Liver (tissue), 9 donors: ENCODE measurements around the gene PDLIM7. TPM values are rescaled to one million over a fixed set of nuclear protein-coding genes. Genes with fewer than 3 reads are reported as not detected.
A peak's percentile ranks its signal among the peaks of the same experiment; 100 is the strongest.

Experiments used
- DNase-seq: peaks from one replicate; pipeline ENCODE4 v3.0.0-alpha.2; 2017; ENCODE audit warnings: low spot score
- H3K27ac ChIP-seq, 2 donors: one replicate each; pipeline ENCODE4 v1.7.0; 2013; ENCODE audit warnings: inconsistent platforms in 2 of 2, low read length in 2 of 2, control low read depth in 1 of 2, low read depth in 1 of 2, mild to moderate bottlenecking in 1 of 2
- H3K27me3 ChIP-seq, 4 donors: one replicate each; pipeline versions ENCODE4 v1.6.1 to v1.7.0; 2013; ENCODE audit warnings: low read length in 3 of 4, inconsistent platforms in 1 of 4, mild to moderate bottlenecking in 1 of 4, moderate library complexity in 1 of 4; ENCODE audit not compliant: control insufficient read depth in 4 of 4, insufficient read depth in 4 of 4
- H3K36me3 ChIP-seq, 4 donors: one replicate each; pipeline versions ENCODE4 v1.6.1 to v1.7.0; 2013; ENCODE audit warnings: low read length in 3 of 4, mild to moderate bottlenecking in 3 of 4, low read depth in 1 of 4, moderate library complexity in 1 of 4; ENCODE audit not compliant: control insufficient read depth in 4 of 4, insufficient read depth in 3 of 4
- H3K4me1 ChIP-seq, 4 donors: one replicate each; pipeline versions ENCODE4 v1.6.1 to v1.7.0; 2013; ENCODE audit warnings: low read length in 3 of 4, mild to moderate bottlenecking in 3 of 4, moderate library complexity in 1 of 4; ENCODE audit not compliant: control insufficient read depth in 4 of 4, insufficient read depth in 4 of 4
- H3K4me3 ChIP-seq, 3 donors: one replicate each; pipeline versions ENCODE4 v1.6.1 to v1.7.0; 2013; ENCODE audit warnings: low read length in 3 of 3, control low read depth in 1 of 3, low read depth in 1 of 3, mild to moderate bottlenecking in 1 of 3
- H3K9ac ChIP-seq, 2 donors: one replicate each; pipeline ENCODE4 v1.7.0; 2013; ENCODE audit warnings: low read length in 2 of 2, mild to moderate bottlenecking in 2 of 2, moderate library complexity in 2 of 2, control low read depth in 1 of 2, low read depth in 1 of 2
- H3K9me3 ChIP-seq, 4 donors: one replicate each; pipeline versions ENCODE4 v1.6.1 to v1.7.0; 2013; ENCODE audit warnings: low read length in 3 of 4; ENCODE audit not compliant: control insufficient read depth in 4 of 4
- ATF3 ChIP-seq: IDR thresholded peaks from 2 replicates; pipeline ENCODE4 v1.6.1; 2016; ENCODE audit warnings: antibody characterized with exemption
- CTCF ChIP-seq: fragments of 150-350 bp; IDR thresholded peaks from 2 replicates; pipeline ENCODE4 v1.5.1; 2017; ENCODE audit warnings: improper control_type of control experiment, low read depth, low read length; ENCODE audit not compliant: missing input control
- EGR1 ChIP-seq, 2 donors: IDR thresholded peaks; 2 replicates each; pipeline ENCODE4 v1.6.1; 2016 to 2018; ENCODE audit warnings: antibody characterized with exemption in 2 of 2, low read depth in 2 of 2
- FOXA2 ChIP-seq: IDR thresholded peaks from 2 replicates; pipeline ENCODE4 v1.6.1; 2016; ENCODE audit warnings: antibody characterized with exemption
- HNF4A ChIP-seq, 2 donors: conservative IDR thresholded peaks; 2 replicates each; pipeline ENCODE4 v1.6.1; 2016; ENCODE audit warnings: antibody characterized with exemption in 2 of 2, mild to moderate bottlenecking in 2 of 2
- HNF4G ChIP-seq: IDR thresholded peaks from 2 replicates; pipeline ENCODE4 v1.6.1; 2016; ENCODE audit warnings: antibody characterized with exemption
- JUND ChIP-seq, 2 donors: IDR thresholded peaks; 2 replicates each; pipeline ENCODE4 v1.6.1; 2016; ENCODE audit warnings: antibody characterized with exemption in 2 of 2
- NR2F2 ChIP-seq: IDR thresholded peaks from 2 replicates; pipeline ENCODE4 v1.6.1; 2016; ENCODE audit warnings: antibody characterized with exemption
- RAD21 ChIP-seq, 2 donors: IDR thresholded peaks; 2 replicates each; pipeline ENCODE4 v1.6.1; 2016; ENCODE audit warnings: antibody characterized with exemption in 2 of 2, mild to moderate bottlenecking in 2 of 2
- REST ChIP-seq: IDR thresholded peaks from 2 replicates; pipeline ENCODE4 v1.6.1; 2016; ENCODE audit warnings: antibody characterized with exemption, mild to moderate bottlenecking
- RXRA ChIP-seq, 2 donors: IDR thresholded peaks; 2 replicates each; pipeline ENCODE4 v1.6.1; 2017 to 2018; ENCODE audit warnings: antibody characterized with exemption in 2 of 2, mild to moderate bottlenecking in 1 of 2
- SP1 ChIP-seq: IDR thresholded peaks from 2 replicates; pipeline ENCODE4 v1.6.1; 2018; ENCODE audit warnings: antibody characterized with exemption, mild to moderate bottlenecking
- TAF1 ChIP-seq: conservative IDR thresholded peaks from 2 replicates; pipeline ENCODE4 v1.6.1; 2016; ENCODE audit warnings: antibody characterized with exemption, mild to moderate bottlenecking
- YY1 ChIP-seq: IDR thresholded peaks from 2 replicates; pipeline ENCODE4 v1.6.1; 2016; ENCODE audit warnings: antibody characterized with exemption, mild to moderate bottlenecking
- ZBTB33 ChIP-seq: IDR thresholded peaks from 2 replicates; pipeline ENCODE4 v1.6.1; 2016; ENCODE audit warnings: antibody characterized with exemption
- WGBS: extraction: QIAGEN DNeasy Blood & Tissue Kit; methylation state at CpG from one replicate; pipeline ENCODE4 v1.1.7; 2013; 5-methylcytosine and 5-hydroxymethylcytosine counted together
- polyA plus RNA-seq, 2 donors: library from polyadenylated mRNA; stranded (reverse) in 1 of 2; unstranded in 1 of 2; fragments of 200-250 nt in 1 of 2; fragments of >200 nt in 1 of 2; fragmentation: Nextera tagmentation in 1 of 2; extraction: Ambion mirVana in 1 of 2; gene quantifications; one replicate each; pipeline versions ENCODE4 v1.2.1 to v1.2.3, GENCODE V29; 2013 to 2015
- total RNA-seq, 2 donors: library from RNA; depleted of rRNA; stranded (reverse); fragments of >200 nt; gene quantifications; one replicate each; pipeline ENCODE4 v1.2.3, GENCODE V29; 2014
- donor health status: healthy.
- donor health status: healthy.
- donor health status: healthy.
- donor health status: healthy.
- donor health status: healthy.

PDLIM7 gene
- total and polyA plus RNA-seq, 4 donors = 5.5 to 36.0 (median 8.5) TPM

GRCh38 chr5:177500685-177501522, 3.5 kb upstream of the PDLIM7 start:
- H3K36me3 ChIP-seq = no peaks in the 10 kb centered on the region
- no peak overlapping the region for H3K9ac ChIP-seq
- peak; percentile 94 for DNase-seq
- H3K4me3 ChIP-seq = no peak overlapping the region
- no peaks in the 10 kb centered on the region for H3K9me3 ChIP-seq
- TF ChIP-seq JUND (IDR thresholded peaks at IDR 0.05) (no peak), CTCF (peak; percentile 89), HNF4G (no peak), YY1 (no peak), SP1 (no peak), TAF1 (no peak), FOXA2 (no peak), RAD21 (IDR thresholded peaks at IDR 0.05) (peak; percentile 84 to 89), ATF3 (no peak), ZBTB33 (no peak), NR2F2 (no peak), EGR1 (IDR thresholded peaks at IDR 0.05; ENCODE audit: low read depth in 2 of 2) (no peak)
- H3K4me1 ChIP-seq = peaks cover 0 to 13% (median 8%) of the 10 kb centered on the region in 4 donors
- no peak overlapping the region for H3K27ac ChIP-seq
- H3K27me3 ChIP-seq = no peaks in the 10 kb centered on the region
- 23% methylated on average over 10 of the region's 10 CpGs for WGBS

GRCh38 chr5:177499842-177500241, 2.4 kb upstream of the PDLIM7 start:
- Histone ChIP-seq H3K36me3 (no peaks in the 10 kb centered on the region), H3K9ac (no peak overlapping the region), H3K4me3 (no peak overlapping the region), H3K9me3 (no peaks in the 10 kb centered on the region), H3K27me3 (no peaks in the 10 kb centered on the region), H3K27ac (no peak overlapping the region), H3K4me1 (peaks cover 0 to 20% (median 9%) of the 10 kb centered on the region in 4 donors)
- 84% methylated on average over 6 of the region's 6 CpGs for WGBS
- TF ChIP-seq HNF4A (conservative IDR thresholded peaks at IDR 0.05) (no peak), NR2F2 (no peak), REST (no peak), RXRA (IDR thresholded peaks at IDR 0.05) (no peak), RAD21 (IDR thresholded peaks at IDR 0.05) (no peak), SP1 (no peak), CTCF (no peak), ATF3 (no peak)
- no peak for DNase-seq
